HFF-Myc (cell line): ENCODE results near the gene DMD.
"Not testable (repeated sequence)": the region's sequence is repeated elsewhere in the genome, so short reads cannot be mapped to it uniquely, and the experiment has no call there.

Source experiments
- DNase-seq: peaks from one replicate; pipeline ENCODE4 v3.0.0-alpha.2; 2011; ENCODE audit warnings: low read depth; ENCODE audit errors: extremely low read depth
- H3K4me3 ChIP-seq: replicated peaks from 2 replicates; pipeline ENCODE4 v1.5.1; 2011; ENCODE audit warnings: low read depth, mild to moderate bottlenecking, control low read depth, low read length
- TF ChIP-seq, protein P1 (sequence below): IDR thresholded peaks from 2 replicates; pipeline ENCODE4 v1.5.1; 2012; ENCODE audit warnings: mild to moderate bottlenecking, low read depth, low read length, control low read depth; ENCODE audit errors: missing control alignments

Gene DMD

GRCh38 chrX:31384471-31384870 is 1826.9 kb downstream of the DMD start:
- no peak for DNase-seq
- no peak overlapping the region for H3K4me3 ChIP-seq
- TF ChIP-seq, protein P1, sequence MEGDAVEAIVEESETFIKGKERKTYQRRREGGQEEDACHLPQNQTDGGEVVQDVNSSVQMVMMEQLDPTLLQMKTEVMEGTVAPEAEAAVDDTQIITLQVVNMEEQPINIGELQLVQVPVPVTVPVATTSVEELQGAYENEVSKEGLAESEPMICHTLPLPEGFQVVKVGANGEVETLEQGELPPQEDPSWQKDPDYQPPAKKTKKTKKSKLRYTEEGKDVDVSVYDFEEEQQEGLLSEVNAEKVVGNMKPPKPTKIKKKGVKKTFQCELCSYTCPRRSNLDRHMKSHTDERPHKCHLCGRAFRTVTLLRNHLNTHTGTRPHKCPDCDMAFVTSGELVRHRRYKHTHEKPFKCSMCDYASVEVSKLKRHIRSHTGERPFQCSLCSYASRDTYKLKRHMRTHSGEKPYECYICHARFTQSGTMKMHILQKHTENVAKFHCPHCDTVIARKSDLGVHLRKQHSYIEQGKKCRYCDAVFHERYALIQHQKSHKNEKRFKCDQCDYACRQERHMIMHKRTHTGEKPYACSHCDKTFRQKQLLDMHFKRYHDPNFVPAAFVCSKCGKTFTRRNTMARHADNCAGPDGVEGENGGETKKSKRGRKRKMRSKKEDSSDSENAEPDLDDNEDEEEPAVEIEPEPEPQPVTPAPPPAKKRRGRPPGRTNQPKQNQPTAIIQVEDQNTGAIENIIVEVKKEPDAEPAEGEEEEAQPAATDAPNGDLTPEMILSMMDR, result no peak

DNA sequence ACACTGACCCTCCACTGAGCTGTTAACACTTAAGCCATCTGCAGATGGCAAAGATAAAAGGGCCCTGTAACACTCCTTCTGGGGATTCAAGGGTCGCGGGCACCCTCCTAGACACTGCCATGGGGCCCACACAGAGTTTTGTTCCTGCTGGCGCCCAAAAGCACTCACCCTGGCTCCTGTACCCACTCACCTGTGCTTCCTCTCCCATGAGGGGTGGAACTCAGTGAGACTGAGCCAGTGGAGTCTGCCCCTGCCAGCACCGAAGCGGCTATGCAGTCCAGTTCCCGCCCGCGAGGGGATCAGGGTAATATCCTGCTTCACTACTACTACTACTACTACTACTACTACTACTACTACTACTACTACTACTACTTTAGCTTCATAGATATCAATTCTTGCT is 1827.4 kb downstream of the DMD start:
- no peak overlapping the region for H3K4me3 ChIP-seq
- TF ChIP-seq, protein P1, result no peak
- DNase-seq, result no peak

GRCh38 chrX:31378973-31379372 is 1832.4 kb downstream of the DMD start:
- H3K4me3 ChIP-seq, DNase-seq: not testable (repeated sequence)

DNA sequence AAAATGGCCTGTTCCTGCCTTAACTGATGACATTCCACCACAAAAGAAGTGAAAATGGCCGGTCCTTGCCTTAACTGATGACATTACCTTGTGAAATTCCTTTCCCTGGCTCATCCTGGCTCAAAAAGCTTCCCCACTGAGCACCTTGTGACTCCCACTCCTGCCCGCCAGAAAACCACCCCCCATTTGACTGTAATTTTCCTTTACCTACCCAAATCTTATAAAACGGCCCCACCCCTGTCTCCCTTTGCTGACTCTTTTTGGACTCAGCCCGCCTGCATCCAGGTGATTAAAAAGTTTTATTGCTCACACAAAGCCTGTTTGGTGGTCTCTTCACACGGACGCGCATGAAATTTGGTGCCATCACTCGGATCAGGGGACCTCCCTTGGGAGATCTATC is 1833.5 kb downstream of the DMD start:
- DNase-seq, H3K4me3 ChIP-seq: not testable (repeated sequence)

DNA sequence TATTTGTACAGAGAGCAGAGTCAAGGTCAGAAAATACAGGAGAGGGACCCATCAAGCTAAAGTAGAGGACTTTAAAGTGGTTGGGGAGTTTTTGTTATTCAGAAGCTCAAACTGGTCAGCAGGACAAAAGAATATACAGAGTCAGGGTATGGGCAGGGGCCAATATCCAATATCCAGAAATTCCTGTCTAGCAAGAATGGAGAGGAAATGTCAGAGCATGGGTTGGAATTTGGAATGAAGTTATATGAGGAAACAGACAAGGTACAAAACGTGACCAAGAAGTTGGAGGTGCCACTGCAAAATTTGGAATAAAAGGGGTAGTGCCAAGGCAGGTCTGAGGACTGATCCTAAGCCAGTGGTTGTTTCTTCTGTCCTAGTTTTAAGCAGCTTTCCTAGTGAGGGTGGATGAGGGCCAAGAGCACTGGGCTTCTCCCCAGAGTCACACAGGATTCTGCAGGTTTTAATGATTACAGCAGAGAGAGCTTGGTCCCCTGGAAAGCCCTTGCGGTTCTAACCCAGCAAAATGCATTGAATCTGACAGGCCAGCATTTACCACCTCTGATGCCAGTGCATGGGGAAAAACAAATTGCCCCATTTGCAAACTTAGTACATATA is 1834.8 kb downstream of the DMD start:
- no peak for DNase-seq
- no peak overlapping the region for H3K4me3 ChIP-seq
- TF ChIP-seq, protein P1, result no peak

DNA sequence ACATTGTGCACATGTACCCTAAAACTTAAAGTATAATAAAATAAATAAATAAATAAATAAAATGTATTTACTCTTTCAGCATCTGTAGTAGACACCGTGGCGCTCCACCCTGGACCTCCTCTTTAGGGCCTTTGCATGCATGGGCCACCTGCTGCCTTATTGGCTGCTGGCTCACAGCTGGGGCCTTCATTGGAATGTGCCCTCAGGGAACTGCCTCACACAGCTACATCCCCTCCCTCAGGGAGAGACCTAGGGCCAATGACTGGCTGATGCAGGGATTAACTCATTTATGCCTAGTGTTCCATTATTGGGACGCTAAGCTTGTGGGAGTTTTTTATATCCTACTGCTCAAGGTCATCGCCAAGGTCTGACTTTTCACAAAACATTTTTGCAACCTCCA is 1836.6 kb downstream of the DMD start:
- H3K4me3 ChIP-seq, result no peak overlapping the region
- TF ChIP-seq, protein P1, result no peak
- no peak for DNase-seq

DNA sequence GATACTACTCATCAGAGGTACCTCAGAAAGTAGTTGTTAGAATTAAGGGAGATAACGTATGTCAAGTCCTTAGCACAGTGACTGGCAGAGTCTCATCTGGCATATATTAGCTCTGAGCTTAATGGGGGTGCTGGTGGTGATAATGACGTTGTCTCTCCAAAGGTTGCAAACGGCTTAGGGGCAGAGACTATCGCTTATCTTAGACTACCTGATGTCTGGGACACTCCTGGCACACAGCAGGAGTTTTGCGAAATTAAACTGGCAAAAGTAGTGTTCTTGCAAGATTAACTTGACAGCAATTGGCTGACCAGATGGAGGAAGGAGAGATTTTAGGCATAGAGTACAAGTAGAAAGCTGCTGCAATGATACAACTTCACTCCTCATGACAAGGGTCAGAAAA is 1839.4 kb downstream of the DMD start:
- H3K4me3 ChIP-seq, result no peak overlapping the region
- TF ChIP-seq, protein P1, result no peak
- no peak for DNase-seq

DNA sequence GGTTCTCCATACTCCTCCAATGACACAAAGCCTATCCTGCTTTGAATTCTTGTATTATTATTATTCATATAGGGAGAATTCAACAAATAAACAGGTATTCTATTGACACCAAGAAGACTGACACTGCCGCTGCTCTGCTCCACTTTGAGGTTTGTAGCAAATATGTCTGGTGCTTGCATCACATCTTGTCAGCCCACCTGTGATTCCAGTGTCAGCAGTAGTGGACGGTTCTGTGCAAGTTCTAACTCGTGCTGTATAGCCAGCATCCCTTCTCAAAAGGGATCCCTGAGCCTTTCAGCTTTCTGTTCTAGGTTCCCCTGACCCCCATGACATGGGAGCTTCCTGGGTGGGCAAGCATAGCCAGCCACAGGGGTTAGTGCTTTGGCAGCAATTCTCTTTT is 1843.5 kb downstream of the DMD start:
- DNase-seq, result no peak
- no peak overlapping the region for H3K4me3 ChIP-seq
- TF ChIP-seq, protein P1, result no peak
